Bronchial epithelial cell (primary cell): ENCODE measurements around the gene CLDN5. TPM values are rescaled to one million over a fixed set of nuclear protein-coding genes. Genes with fewer than 3 reads are reported as not detected.

Source experiments
- DNase-seq: peaks from one replicate; pipeline ENCODE4 v3.0.0-alpha.2; 2010; ENCODE audit warnings: low read depth
- FAIRE-seq: peaks from 2 replicates; lab custom pipeline; 2011; peaks lifted over from hg19 to GRCh38; lab: Jason Lieb, UNC
- H3K27me3 ChIP-seq: 2 replicates; pipeline ENCODE4 v1.5.1; 2011; ENCODE audit warnings: low read length; ENCODE audit not compliant: control insufficient read depth, insufficient read depth
- H3K36me3 ChIP-seq: 2 replicates; pipeline ENCODE4 v1.5.1; 2011; ENCODE audit warnings: low read length; ENCODE audit not compliant: control insufficient read depth, insufficient read depth
- H3K4me3 ChIP-seq: 2 replicates; pipeline ENCODE4 v1.5.1; 2011; ENCODE audit warnings: mild to moderate bottlenecking, low read depth, low read length, control low read depth
- CTCF ChIP-seq: IDR thresholded peaks from 2 replicates; pipeline ENCODE4 v1.5.1; 2011; ENCODE audit warnings: mild to moderate bottlenecking, moderate library complexity, low read length, control low read depth, inconsistent platforms; ENCODE audit not compliant: insufficient read depth, severe bottlenecking
- total RNA-seq: library from RNA; depleted of rRNA; stranded (reverse); fragments of >200 nt; gene quantifications from 2 replicates; pipeline ENCODE4 v1.2.1, GENCODE V29; 2014

Gene CLDN5
- total RNA-seq, 1 donor from 2014 or later = 2.4 TPM

DNA sequence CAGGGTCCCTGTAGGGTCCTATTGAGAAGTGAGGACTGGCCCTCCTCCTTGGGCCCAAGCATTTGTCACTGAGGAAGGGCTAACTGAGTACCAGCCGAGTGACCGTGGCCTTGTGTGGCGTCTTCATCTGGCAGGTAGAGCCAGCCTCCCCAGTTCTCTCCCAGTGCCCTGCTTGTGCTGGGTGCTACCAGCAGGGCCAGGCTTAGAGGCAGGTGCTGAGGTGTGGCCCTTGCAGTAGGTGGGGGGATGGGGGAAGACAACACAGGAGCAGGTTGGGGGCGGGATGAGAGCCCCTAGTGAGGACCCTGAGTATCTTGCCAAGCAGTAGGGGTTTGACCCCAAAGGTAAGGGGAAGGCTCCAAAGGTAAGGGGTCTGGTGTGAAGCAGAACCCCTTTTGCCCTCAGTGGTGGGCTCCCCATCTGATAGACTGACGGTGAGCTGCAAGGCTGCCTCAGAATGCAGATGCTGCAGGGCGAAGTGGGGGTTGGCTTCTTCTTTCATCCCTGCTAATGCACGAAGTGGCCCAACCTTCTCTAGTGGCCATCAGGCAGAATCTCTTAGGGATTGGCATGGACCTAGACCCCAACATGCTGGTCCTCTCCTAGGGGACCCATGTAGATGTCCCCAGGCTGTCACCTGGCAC is 24.9 kb downstream of the CLDN5 start:
- FAIRE-seq = no peak
- no peaks in the 10 kb centered on the region for H3K27me3 ChIP-seq

GRCh38 chr22:19498866-19499190 is 25.4 kb downstream of the CLDN5 start:
- no peak for TF ChIP-seq CTCF
- Histone ChIP-seq H3K36me3 (no peaks in the 10 kb centered on the region), H3K27me3 (no peaks in the 10 kb centered on the region), H3K4me3 (no peak overlapping the region)
- no peak for FAIRE-seq
- DNase-seq = no peak

More for the DNA sequence above, 24.9 kb downstream of the CLDN5 start:
- H3K36me3 ChIP-seq = no peaks in the 10 kb centered on the region
- no peak overlapping the region for H3K4me3 ChIP-seq
- DNase-seq = no peak
- TF ChIP-seq CTCF = no peak

- H3K4me3 ChIP-seq = no peak overlapping the region
- H3K27me3 ChIP-seq = no peaks in the 10 kb centered on the region
- FAIRE-seq (no peak), DNase-seq (no peak)
- no peak for TF ChIP-seq CTCF
- no peaks in the 10 kb centered on the region for H3K36me3 ChIP-seq
Observed at GRCh38 chr22:19498154-19498865, 25.9 kb downstream of the CLDN5 start.

- no peak for FAIRE-seq
- Histone ChIP-seq H3K36me3 (no peaks in the 10 kb centered on the region), H3K27me3 (no peaks in the 10 kb centered on the region), H3K4me3 (no peak overlapping the region)
- no peak for TF ChIP-seq CTCF
- DNase-seq = peak; percentile 94
Observed at GRCh38 chr22:19497245-19497644, 27.0 kb downstream of the CLDN5 start.

GRCh38 chr22:19496324-19496630 is 27.9 kb downstream of the CLDN5 start:
- Histone ChIP-seq H3K36me3 (no peaks in the 10 kb centered on the region), H3K4me3 (no peak overlapping the region), H3K27me3 (no peaks in the 10 kb centered on the region)
- TF ChIP-seq CTCF = no peak
- DNase-seq (no peak), FAIRE-seq (no peak)
